H54 (cell line): ENCODE measurements around the gene B4GALT5.

ENCODE experiments used
- DNase-seq: peaks from one replicate; pipeline ENCODE4 v3.0.0; 2011; ENCODE audit warnings: low spot score, mixed read lengths; ENCODE audit not compliant: insufficient read length
- FAIRE-seq: peaks from 3 replicates; lab custom pipeline; 2011; peaks lifted over from hg19 to GRCh38; lab: Jason Lieb, UNC
- POLR2A ChIP-seq: IDR thresholded peaks from 2 replicates; pipeline ENCODE4 v1.6.1; 2011; ENCODE audit warnings: low read depth, mild to moderate bottlenecking, low read length

B4GALT5 gene

GRCh38 chr20:49656304-49656703 is 57.4 kb downstream of the B4GALT5 start:
- FAIRE-seq: no peak
- TF ChIP-seq POLR2A: no peak
- no peak for DNase-seq

GRCh38 chr20:49653925-49654434 is 59.7 kb downstream of the B4GALT5 start:
- FAIRE-seq (no peak), DNase-seq (no peak)

GRCh38 chr20:49649672-49650071 is 64.0 kb downstream of the B4GALT5 start:
- no peak for TF ChIP-seq POLR2A
- DNase-seq (no peak), FAIRE-seq (no peak)

More at GRCh38 chr20:49653925-49654434, 59.7 kb downstream of the B4GALT5 start:
- TF ChIP-seq POLR2A: no peak

GRCh38 chr20:49647550-49647949 is 66.1 kb downstream of the B4GALT5 start:
- DNase-seq: no peak
- FAIRE-seq: no peak
- no peak for TF ChIP-seq POLR2A

- FAIRE-seq (no peak), DNase-seq (no peak)
- TF ChIP-seq POLR2A: no peak
These were observed 67.2 kb downstream of the B4GALT5 start for GRCh38 chr20:49646528-49646927.

- no peak for TF ChIP-seq POLR2A
- no peak for DNase-seq
- FAIRE-seq: no peak
These were observed 67.6 kb downstream of the B4GALT5 start for GRCh38 chr20:49646126-49646525.

GRCh38 chr20:49644980-49645565 is 68.6 kb downstream of the B4GALT5 start:
- DNase-seq (no peak), FAIRE-seq (no peak)
- TF ChIP-seq POLR2A: no peak

- DNase-seq: no peak
- no peak for TF ChIP-seq POLR2A
- FAIRE-seq: no peak
These were observed 70.9 kb downstream of the B4GALT5 start for GRCh38 chr20:49642816-49643215.

GRCh38 chr20:49641683-49642656 is 71.7 kb downstream of the B4GALT5 start:
- FAIRE-seq (no peak), DNase-seq (no peak)
- TF ChIP-seq POLR2A: no peak

- FAIRE-seq (no peak), DNase-seq (no peak)
- TF ChIP-seq POLR2A: no peak
These were observed 76.5 kb downstream of the B4GALT5 start for GRCh38 chr20:49637046-49637637.

GRCh38 chr20:49636447-49636846 is 77.2 kb downstream of the B4GALT5 start:
- no peak for TF ChIP-seq POLR2A
- DNase-seq (no peak), FAIRE-seq (no peak)

- FAIRE-seq (no peak), DNase-seq (no peak)
- TF ChIP-seq POLR2A: no peak
These were observed 77.8 kb downstream of the B4GALT5 start for GRCh38 chr20:49635866-49636265.

GRCh38 chr20:49635166-49635565 is 78.5 kb downstream of the B4GALT5 start:
- FAIRE-seq (no peak), DNase-seq (no peak)
- TF ChIP-seq POLR2A: no peak

- FAIRE-seq: no peak
- TF ChIP-seq POLR2A: no peak
- DNase-seq: no peak
These were observed 79.6 kb downstream of the B4GALT5 start for GRCh38 chr20:49634116-49634515.
